ENCODE measurements around the gene IFNLR1.

- TF ChIP-seq CTCF (IDR thresholded peaks at IDR 0.05) (no peak), POLR2A (IDR thresholded peaks at IDR 0.05) (no peak)
Observed at GRCh38 chr1:24182061-24182460, 5.0 kb downstream of the IFNLR1 start.

Data from Peyer's patch (tissue), 4 donors.